Stimulated activated CD8-positive, alpha-beta memory T cell treated with anti-CD3 and anti-CD28 coated beads, Interleukin-15, amount 100 ng/mL, for 48 hours (primary cell): ENCODE results near the gene FAT1.

Experiments used
- DNase-seq, 2 donors: peaks; one replicate each; pipeline ENCODE4 v3.0.0-alpha.2; 2020; ENCODE audit warnings: low read depth in 2 of 2

Gene FAT1

DNA sequence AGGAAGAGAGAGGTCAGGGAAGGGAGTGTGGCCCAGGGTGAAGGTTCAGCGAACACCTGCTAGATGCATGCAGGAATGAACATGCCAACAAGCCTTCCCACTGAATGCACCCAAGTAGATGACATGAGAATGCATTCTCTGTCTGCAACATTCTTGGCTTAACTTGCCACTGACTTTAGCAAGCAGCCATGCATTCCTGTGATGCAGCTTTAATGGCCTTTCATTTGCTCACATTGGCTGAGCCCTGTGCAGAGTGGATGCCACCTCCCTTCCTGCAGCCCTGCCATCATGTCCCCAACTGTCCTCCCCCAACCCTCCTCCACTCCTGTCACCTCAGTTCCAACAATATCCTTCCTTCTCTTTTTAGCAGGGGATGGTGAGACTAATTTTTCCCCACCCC, 143.0 kb downstream of the FAT1 start:
- DNase-seq = no peak

DNA sequence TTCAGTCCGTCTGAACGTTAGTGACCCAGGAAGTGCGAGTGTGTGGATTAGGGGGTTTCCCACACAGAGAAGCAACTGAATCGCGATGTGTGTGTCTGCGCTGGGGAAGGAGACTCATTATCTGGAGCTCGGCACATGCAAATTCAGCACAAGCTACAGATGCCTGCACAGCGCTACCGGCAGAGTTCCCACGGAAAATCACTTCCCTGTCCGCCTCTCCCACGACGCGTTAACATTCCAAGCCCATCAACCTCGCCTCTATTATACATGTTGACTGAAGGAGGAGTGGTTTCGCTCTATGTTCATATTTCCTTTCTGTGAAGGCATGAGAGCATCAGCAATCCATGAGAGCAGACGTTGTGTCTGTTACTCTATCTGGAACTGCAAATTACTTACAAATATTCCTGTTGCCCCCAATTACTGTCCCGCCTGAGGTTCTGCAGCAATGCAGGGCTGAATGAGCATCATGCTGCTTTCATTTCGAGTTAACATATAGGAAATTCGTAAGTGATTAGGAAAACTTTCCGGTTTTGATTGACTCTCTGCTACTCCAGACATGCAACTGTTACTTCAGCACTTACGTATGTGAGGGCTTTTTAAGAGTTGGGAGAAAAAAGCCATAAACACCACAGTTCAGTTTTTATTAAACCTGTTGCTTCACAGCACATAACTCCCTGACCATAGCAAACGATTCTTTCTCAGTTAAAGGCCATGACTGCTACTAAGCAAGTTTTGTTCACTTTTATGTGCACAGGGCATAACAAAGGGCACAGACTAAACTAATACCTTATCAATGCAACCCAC, 153.3 kb downstream of the FAT1 start:
- no peak for DNase-seq

DNA sequence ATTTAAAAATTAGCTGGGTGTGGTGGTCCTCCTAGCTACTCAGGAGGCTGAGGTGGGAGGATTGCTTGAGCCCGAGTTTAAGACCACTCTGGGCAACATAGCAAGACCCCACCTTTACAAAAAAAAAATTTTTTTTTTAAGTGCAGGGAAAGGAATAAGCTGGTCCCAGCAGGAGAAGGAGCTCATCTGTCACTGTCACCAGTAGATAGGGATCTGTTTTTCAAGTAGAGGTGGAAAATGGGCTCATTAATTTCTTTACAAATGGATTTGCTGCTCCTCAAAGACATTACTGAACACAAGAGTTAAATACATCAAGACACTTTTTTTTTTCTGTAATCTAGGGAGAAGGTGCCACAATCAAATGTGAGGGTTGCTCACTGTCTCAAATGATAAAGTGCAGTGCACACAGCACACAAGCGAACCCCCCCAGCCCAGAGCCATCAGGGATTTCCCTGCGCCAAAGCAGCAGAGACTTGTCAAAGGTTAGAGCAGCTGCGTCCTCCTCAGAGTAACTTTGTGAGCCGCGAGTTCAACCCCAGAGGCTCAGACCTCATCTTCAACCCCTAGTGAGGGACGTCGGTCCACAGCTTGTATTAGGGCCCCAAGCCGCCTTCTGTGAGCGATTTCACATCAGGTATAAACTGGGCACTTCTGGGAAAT, 154.0 kb downstream of the FAT1 start:
- DNase-seq = no peak

DNA sequence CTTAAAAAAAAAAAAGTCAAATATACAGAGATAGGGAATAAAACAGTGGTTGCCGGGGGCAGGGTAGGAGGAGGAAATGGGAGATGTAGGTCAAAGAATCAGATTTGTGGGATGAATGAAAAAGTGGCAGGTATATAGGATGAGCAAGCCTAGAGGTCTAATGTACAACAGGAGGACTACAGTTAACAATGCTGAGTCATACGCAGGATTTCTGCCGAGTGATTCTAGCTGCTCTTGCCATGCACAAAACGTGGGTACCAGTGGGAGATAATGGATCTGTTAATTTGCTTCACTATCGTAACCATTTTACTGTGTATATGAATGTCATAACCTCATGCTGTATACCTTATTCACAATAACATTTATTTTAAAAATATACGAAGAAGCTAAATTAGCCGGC, 157.6 kb downstream of the FAT1 start:
- DNase-seq = no peak

DNA sequence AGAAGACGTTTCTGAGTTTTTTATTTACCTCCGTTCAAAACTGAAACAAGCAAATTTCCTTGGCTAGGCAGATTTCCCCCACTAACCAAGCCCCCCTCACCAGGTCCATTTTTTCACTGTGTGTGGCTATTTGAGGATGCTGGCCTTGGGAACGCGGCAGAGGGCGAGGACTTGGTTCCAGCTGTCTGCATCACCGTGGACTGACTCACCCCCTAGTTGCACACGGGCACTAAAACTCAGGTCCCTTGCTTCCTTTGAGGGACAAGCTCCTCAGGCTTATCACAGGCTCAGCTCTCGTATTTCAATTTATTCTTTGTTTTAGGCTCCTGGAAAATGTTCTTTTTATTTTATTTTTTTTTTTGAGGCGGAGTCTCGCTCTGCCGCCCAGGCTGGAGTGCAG, 159.9 kb downstream of the FAT1 start:
- DNase-seq = no peak

DNA sequence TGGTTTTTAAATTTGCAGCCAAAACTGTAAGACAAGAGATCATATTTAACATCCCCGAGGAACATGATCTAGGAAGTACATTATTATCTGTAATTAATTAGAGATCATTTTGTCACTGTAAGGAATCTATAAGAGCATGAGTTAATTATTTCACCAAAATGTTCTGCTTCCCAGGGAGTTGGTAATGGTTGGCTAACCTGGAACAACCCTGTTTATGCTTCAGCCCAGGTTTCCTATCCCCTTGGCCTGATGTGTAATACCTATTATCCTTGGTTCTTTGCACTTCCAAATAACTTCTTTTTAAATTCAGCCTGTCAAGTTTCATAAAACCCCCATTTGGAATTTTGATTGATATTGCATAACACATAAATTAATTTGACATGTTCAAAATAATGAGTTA, 161.9 kb downstream of the FAT1 start:
- DNase-seq = no peak

DNA sequence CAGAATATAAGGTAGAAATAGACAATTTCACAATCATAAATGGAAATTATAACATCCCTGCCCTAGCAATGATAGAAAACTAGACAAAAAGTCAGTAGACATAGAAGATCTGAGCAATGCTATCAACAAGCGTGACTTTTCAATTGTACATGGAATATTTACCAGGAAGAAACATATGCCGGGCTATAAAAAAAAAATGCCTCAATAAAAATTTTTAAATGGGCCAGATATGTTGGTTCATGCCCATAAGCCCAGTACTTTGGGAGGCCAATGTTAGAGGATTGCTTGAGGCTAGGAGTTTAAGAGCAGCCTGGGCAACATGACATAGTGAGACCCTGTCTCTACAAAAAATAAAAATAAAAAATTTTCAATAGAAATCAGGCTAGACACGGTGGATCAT, 163.0 kb downstream of the FAT1 start:
- DNase-seq = no peak

DNA sequence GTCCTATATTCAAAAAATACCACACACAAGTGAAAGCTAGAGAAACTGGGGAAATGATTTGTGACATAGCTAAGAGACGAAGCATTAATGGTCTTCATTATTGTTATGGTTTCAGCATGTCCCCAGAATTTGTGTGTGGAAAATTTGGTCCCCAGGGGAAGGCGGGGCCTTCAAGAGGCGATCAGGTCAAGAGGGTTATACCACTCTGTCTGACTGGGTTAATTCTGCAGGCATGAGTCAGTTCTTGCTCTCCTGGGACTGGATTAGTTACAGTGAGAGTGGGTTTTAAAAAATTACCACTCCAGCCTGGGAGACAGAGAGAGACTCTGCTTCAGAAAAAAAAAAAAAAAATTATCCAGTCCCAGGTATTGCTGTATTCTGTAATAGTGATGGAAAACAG, 166.2 kb downstream of the FAT1 start:
- no peak for DNase-seq

DNA sequence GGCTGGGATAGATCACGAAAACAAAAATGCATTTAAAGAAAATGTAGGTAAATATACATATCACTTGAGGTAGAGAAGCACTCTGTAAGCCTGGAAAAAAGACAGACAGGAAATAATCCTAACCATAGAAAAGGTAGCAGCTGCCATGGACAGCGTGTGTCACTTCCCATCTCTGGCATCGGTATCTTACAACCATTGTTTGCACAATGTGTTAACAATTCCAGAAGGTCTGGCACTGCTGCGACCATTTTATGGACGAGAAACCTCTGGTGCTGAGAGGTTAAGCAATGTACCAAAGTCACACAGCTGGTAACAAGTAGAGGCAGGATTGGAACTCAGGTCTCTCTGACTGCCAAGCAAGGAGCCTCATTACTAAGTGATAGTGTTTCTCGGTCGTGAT, 166.6 kb downstream of the FAT1 start:
- no peak for DNase-seq

DNA sequence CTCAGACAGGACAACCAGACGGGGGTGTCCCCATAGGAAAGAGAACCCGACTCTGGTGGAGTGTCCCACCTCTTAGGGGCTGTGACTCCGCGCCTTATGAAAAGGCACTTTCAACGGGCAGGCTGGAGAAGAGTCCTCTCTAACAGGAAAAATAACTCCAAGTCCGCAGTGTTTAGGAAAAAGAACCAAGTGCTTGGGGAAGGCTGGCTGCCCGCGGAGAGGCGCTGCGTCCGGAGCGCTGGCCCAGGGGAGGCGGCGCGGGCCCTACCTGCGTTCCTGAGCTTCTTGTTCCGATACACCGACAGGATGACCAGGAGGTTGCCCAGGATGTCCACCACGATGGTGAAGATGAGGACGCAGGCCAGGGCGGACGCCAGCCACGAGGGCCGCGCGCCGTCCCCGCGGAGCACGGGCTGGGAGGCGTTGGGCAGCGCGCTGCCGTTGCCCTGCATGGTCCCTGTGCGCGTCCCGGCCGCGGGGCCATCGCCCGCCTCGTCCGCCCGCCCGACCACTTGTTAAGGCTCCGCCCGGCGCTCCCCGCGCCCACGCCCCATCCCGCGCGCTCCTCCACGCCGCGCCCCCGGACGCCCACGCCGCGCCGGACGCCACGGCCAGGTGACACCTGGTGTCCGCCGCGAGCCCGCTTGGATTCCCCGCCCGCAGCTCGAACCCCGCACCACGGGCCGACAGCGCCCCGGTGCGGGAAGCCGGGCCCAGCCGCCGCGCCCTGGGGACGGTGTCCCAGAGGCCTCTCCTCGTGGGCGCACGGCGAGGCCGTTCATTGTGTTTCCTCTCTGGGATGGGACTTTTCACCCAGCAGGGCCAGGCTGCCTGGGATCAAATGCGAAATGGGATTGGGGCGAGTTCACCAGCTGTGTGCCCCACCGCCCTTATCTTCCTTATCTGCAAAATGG, 168.5 kb downstream of the FAT1 start, which contains the start of gene MTNR1A:
MTNR1A (minus strand) TSS at position 654 of the 914 bp plus-strand sequence; CDS start at position 452, 202 bp downstream.
- no peak for DNase-seq

DNA sequence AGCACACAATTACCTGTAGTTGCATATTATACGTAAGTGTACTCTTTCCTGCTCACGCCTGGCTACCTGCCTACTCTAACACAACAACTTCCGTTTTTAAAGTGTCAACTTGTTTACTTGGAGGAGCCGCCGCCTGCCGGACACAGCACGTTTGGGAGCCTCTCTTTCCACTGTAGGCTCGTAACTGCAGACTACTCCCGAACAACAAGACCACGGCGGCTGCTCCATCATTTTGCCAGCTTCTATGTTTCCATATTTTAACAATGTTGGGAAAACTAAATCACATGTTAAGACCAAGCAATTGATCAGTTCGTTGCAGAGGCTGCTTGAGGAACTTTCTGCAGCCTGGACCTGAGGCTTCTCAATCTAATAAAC, 169.1 kb downstream of the FAT1 start:
- no peak for DNase-seq

DNA sequence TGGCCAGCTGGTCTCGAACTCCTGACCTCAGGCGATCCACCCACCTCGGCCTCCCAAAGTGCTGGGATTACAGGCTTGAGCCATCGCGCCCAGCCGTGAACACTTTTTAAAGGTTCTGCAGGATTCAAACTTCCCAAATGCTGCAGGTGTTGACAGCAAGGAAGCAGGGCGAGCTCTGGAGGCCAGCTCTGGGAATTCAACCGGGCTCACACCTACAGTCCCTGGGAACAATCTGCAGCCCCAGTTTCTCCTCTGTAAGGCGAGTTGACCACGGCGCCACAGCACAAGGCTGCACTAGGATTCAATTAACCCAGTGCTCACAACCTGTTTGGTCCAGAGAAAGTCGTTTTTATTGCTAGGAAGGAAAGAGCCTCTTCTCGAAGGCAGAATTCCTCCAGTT, 169.9 kb downstream of the FAT1 start:
- DNase-seq = no peak

DNA sequence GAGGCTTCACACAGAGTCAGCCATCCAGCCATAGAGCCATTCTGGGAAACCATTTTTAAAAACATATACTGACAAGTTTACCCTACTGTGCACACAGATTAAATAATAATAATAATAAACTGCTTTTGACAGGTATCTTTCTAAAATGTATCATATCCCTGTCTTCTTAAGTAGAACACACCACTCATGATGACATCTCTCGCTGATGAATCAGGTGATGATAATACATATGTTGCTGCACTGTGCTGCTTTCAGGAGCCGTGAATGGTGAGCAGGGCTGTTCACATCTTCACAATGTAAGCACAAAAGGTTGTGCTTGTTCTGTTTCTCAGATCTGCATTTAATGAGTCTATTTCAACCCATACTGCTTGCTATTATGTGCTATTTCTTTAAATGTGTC, 171.8 kb downstream of the FAT1 start:
- DNase-seq = no peak

DNA sequence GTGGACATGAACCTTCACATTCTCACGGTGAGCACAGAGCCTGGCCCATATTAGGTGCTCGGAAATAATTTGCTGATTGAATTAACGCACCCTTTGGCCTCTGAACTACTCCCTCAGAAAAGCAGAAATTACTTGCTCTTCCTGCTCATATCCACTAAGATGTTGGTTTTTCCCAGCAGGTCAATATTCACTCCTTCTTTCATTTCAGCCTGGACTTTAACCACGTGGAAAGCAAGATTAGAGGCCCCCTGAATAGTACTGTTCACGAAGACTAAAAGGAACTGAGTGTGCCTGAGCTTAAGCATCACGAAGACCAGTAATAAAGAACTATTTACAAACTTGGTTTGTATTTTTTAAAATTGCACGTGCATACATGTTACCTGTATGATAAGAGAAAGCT, 178.2 kb downstream of the FAT1 start:
- DNase-seq = no peak

DNA sequence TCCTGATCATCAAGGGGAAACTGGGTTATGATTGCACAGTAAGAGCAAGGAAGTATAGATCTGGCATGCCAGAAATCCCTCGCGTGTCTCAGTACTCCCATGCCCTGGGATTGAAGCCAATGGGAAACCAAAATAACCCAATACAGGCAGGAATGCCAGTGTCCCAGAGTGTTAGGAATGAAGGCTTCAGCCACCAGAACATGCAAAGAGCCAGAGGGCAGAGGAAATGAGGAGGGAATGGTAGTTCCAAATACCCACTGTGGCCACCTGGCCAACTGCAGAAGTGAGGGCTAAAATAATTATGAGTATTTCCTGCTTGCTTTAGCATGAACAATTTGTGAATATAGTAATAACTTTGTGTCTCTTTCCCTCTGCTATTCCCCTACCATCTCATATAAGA, 180.4 kb downstream of the FAT1 start:
- no peak for DNase-seq

DNA sequence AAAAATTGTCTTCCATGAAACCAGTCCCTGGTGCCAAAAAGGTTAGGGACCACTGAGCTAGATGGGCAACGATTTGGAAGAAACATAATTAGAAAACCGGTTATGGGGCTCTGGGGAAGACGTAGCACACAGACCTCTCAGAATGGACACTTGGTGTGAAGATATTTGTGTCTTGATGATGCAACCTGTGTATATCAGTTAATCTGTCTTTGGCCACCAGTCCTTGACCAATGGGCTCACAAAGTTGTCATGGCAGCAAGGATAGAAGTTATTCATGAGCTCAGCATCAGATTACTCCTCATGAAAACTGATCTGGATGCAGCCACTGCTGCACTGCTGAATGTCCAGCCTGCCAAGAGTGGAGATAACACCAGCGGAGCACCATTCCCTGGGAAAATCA, 181.9 kb downstream of the FAT1 start:
- no peak for DNase-seq

DNA sequence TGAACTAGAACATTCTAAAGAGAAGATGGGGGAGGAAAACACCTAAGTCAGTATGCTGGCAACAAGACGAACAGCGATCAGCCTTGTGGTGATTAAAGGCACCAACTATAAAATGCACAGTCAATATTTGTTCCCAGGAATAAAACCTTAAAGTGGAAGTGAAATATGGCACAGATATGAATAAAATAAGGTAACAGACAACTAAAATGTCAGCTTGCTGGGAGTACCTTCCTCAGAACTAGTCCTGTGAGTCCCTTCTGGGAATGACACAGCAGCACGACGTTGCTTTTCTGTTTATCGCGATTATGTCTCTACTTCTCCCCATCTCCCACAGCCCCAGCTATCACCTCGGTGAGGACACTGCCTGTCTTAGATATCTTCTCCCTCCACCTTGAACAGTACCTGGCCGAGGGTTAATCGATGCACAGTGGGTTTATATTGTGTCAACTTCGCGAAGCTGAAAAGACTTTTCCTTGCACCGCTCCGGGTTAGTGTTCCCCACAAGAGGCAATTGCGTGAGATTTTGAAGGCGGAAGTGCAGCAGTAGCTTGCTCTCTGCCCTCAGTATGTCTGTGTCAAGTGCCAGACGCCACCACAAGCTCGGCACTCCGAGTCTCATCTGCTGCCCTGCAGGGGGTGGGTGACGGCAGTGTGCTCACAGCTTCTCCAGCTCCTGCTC, 185.7 kb downstream of the FAT1 start:
- no peak for DNase-seq
